PC-3 (cell line): ENCODE data around the gene GORASP1. TPM values are rescaled to one million over a fixed set of nuclear protein-coding genes. Genes with fewer than 3 reads are reported as not detected.

ENCODE experiments used
- ATAC-seq: fragments of 200-7000 bp; cut with Tn5 transposase; 2 replicates; pipeline ENCODE4 v1.9.1; 2020; ENCODE audit warnings: mild to moderate bottlenecking, moderate library complexity
- BruUV-seq: library from RNA; stranded (reverse); fragments of 400-500 nt; replicated peaks from 2 replicates; lab custom pipeline; 2021; lab: Mats Ljungman, UMichigan
- CTCF ChIA-PET: fragments of 300-600 bp; sonication (Branson Sonifier 250); formaldehyde crosslinking; loops from one replicate; lab custom pipeline; 2022; ENCODE audit warnings: antibody characterized with exemption; lab: Charles Lee
- POLR2A ChIA-PET: fragments of 300-600 bp; sonication (Branson Sonifier 250); formaldehyde crosslinking; loops from one replicate; lab custom pipeline; 2022; ENCODE audit warnings: antibody characterized with exemption; ENCODE audit not compliant: unreplicated experiment; lab: Charles Lee
- DNase-seq: peaks from one replicate; pipeline ENCODE4 v3.0.0-alpha.2; 2015
- H2AFZ ChIP-seq: fragments of 300-600 bp; sonication (generic); 2 replicates; pipeline ENCODE4 v1.6.0; 2016; ENCODE audit warnings: antibody characterized with exemption, low read length
- H3F3A ChIP-seq: fragments of 300-600 bp; sonication (generic); one replicate; pipeline ENCODE4 v1.6.0; 2017; ENCODE audit warnings: antibody characterized with exemption, low read length, control low read depth, mild to moderate bottlenecking; ENCODE audit not compliant: unreplicated experiment
- H3K27ac ChIP-seq: fragments of 300-600 bp; sonication (generic); 2 replicates; pipeline ENCODE4 v1.5.1; 2016; ENCODE audit warnings: mild to moderate bottlenecking, low read length
- H3K27me3 ChIP-seq: fragments of 300-600 bp; sonication (generic); 2 replicates; pipeline ENCODE4 v1.6.1; 2016; ENCODE audit warnings: low read length, mixed read lengths
- H3K36me3 ChIP-seq: fragments of 300-600 bp; sonication (generic); 2 replicates; pipeline ENCODE4 v1.6.1; 2016; ENCODE audit warnings: low read depth, mixed run types, low read length, mixed read lengths
- H3K4me1 ChIP-seq: fragments of 300-600 bp; sonication (generic); 2 replicates; pipeline ENCODE4 v1.5.1; 2016; ENCODE audit warnings: low read length; ENCODE audit not compliant: insufficient read depth
- H3K4me2 ChIP-seq: fragments of 300-600 bp; sonication (generic); 2 replicates; pipeline ENCODE4 v1.6.0; 2016; ENCODE audit warnings: low read length
- H3K4me3 ChIP-seq: fragments of 300-600 bp; sonication (generic); 2 replicates; pipeline ENCODE4 v1.5.1; 2016; ENCODE audit warnings: mild to moderate bottlenecking, low read length, mixed read lengths
- H3K79me2 ChIP-seq: fragments of 300-600 bp; sonication (generic); 2 replicates; pipeline ENCODE4 v1.6.1; 2017; ENCODE audit warnings: low read length, mixed read lengths
- H3K9ac ChIP-seq: fragments of 300-600 bp; sonication (generic); 2 replicates; pipeline ENCODE4 v1.6.0; 2016; ENCODE audit warnings: mild to moderate bottlenecking, low read length
- H3K9me2 ChIP-seq: fragments of 300-600 bp; sonication (generic); replicated peaks from 2 replicates; pipeline ENCODE4 v1.6.1; 2016; ENCODE audit warnings: mixed run types, low read length, mixed read lengths
- H3K9me3 ChIP-seq: fragments of 300-600 bp; sonication (generic); 2 replicates; pipeline ENCODE4 v1.6.1; 2016; ENCODE audit warnings: low read length, mixed read lengths
- H4K20me1 ChIP-seq: fragments of 300-600 bp; sonication (generic); 2 replicates; pipeline ENCODE4 v1.6.1; 2016; ENCODE audit warnings: low read length, mixed read lengths
- EZH2 ChIP-seq: fragments of 300-600 bp; sonication (generic); IDR thresholded peaks from one replicate; pipeline ENCODE4 v1.6.1; 2017; ENCODE audit warnings: antibody characterized with exemption, mild to moderate bottlenecking, low read length; ENCODE audit not compliant: unreplicated experiment
- EZH2phosphoT487 ChIP-seq: fragments of 300-600 bp; sonication (generic); IDR thresholded peaks from 2 replicates; pipeline ENCODE4 v1.6.1; 2018; ENCODE audit warnings: mild to moderate bottlenecking, antibody characterized with exemption, low read length, borderline replicate concordance
- intact Hi-C: fragments of 100-400 bp; cut with micrococcal nuclease; formaldehyde crosslinking; loops from 2 replicates; pipeline ENCODE4 v1.9.0; 2023
- total RNA-seq: library from RNA; depleted of rRNA; stranded (reverse); fragments of >200 nt; gene quantifications from 2 replicates; pipeline ENCODE4 v1.2.3, GENCODE V29; 2014
- TF ChIP-seq, protein P1 (sequence below): fragments of 300-600 bp; sonication (generic); conservative IDR thresholded peaks from 2 replicates; pipeline ENCODE4 v1.5.1; 2017; ENCODE audit warnings: antibody characterized with exemption, low read depth, mild to moderate bottlenecking, low read length

Gene GORASP1
- total RNA-seq, 1 experiment from 2014 or later = 47.4 TPM

GRCh38 chr3:39135170-39135805, 27.9 kb upstream of the GORASP1 start:
- Histone ChIP-seq H3K27ac (no peak overlapping the region), H3K9me3 (no peaks in the 10 kb centered on the region), H3K4me2 (no peak overlapping the region), H3K27me3 (no peaks in the 10 kb centered on the region), H3K79me2 (0 out of 2 replicates have a peak, but pooled peaks cover 2% of the 10 kb centered on the region), H4K20me1 (peaks cover 2% of the 10 kb centered on the region; the same call in 1 of the 2 replicates), H3K9me2 (no peaks in the 10 kb centered on the region), H3F3A (no peaks in the 10 kb centered on the region), H2AFZ (no peak overlapping the region), H3K9ac (no peak overlapping the region), H3K4me3 (no peak overlapping the region), H3K36me3 (no peaks in the 10 kb centered on the region), H3K4me1 (peaks cover 20% of the 10 kb centered on the region)
- TF ChIP-seq EZH2phosphoT487 (no peak), EZH2 (no peak)
- TF ChIP-seq, protein P1, sequence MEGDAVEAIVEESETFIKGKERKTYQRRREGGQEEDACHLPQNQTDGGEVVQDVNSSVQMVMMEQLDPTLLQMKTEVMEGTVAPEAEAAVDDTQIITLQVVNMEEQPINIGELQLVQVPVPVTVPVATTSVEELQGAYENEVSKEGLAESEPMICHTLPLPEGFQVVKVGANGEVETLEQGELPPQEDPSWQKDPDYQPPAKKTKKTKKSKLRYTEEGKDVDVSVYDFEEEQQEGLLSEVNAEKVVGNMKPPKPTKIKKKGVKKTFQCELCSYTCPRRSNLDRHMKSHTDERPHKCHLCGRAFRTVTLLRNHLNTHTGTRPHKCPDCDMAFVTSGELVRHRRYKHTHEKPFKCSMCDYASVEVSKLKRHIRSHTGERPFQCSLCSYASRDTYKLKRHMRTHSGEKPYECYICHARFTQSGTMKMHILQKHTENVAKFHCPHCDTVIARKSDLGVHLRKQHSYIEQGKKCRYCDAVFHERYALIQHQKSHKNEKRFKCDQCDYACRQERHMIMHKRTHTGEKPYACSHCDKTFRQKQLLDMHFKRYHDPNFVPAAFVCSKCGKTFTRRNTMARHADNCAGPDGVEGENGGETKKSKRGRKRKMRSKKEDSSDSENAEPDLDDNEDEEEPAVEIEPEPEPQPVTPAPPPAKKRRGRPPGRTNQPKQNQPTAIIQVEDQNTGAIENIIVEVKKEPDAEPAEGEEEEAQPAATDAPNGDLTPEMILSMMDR = no peak
- intact Hi-C loops = no loop called here
- ChIA-PET CTCF (no interaction called here), POLR2A (no interaction called here)
- DNase-seq = no peak
- BruUV-seq = no TSS peak
- no peak for ATAC-seq

GRCh38 chr3:39134305-39134704, 26.9 kb upstream of the GORASP1 start:
- no TSS peak for BruUV-seq
- no peak for ATAC-seq

GRCh38 chr3:39133822-39134221, 26.4 kb upstream of the GORASP1 start:
- Histone ChIP-seq H3K4me3 (no peak overlapping the region), H3K9me2 (no peaks in the 10 kb centered on the region), H3K9me3 (no peaks in the 10 kb centered on the region), H3K4me2 (no peak overlapping the region), H3K27ac (no peak overlapping the region), H3F3A (no peaks in the 10 kb centered on the region), H3K36me3 (no peaks in the 10 kb centered on the region), H3K9ac (no peak overlapping the region), H3K4me1 (peaks cover 18% of the 10 kb centered on the region), H3K79me2 (no peaks in the 10 kb centered on the region), H4K20me1 (no peaks in the 10 kb centered on the region), H2AFZ (no peak overlapping the region), H3K27me3 (no peaks in the 10 kb centered on the region)
- ChIA-PET POLR2A (no interaction called here), CTCF (no interaction called here)
- intact Hi-C loops = no loop called here
- DNase-seq = no peak
- BruUV-seq = no TSS peak
- no peak for ATAC-seq
- TF ChIP-seq, protein P1 = no peak
- TF ChIP-seq EZH2phosphoT487 (no peak), EZH2 (no peak)

More at GRCh38 chr3:39134305-39134704, 26.9 kb upstream of the GORASP1 start:
- Histone ChIP-seq H2AFZ (no peak overlapping the region), H3K9me3 (no peaks in the 10 kb centered on the region), H3K27me3 (no peaks in the 10 kb centered on the region), H4K20me1 (no peaks in the 10 kb centered on the region), H3K4me2 (no peak overlapping the region), H3K36me3 (no peaks in the 10 kb centered on the region), H3K27ac (no peak overlapping the region), H3K4me1 (peaks cover 18% of the 10 kb centered on the region), H3K9ac (no peak overlapping the region), H3K79me2 (no peaks in the 10 kb centered on the region), H3K4me3 (no peak overlapping the region), H3K9me2 (no peaks in the 10 kb centered on the region), H3F3A (no peaks in the 10 kb centered on the region)
- DNase-seq = no peak
- intact Hi-C loops = no loop called here
- ChIA-PET CTCF (no interaction called here), POLR2A (no interaction called here)
- TF ChIP-seq, protein P1 = no peak
- no peak for TF ChIP-seq EZH2phosphoT487
- no peak for TF ChIP-seq EZH2
